Kidney epithelial cell (primary cell): Measurements from ENCODE around the gene OXSR1. TPM values are rescaled to one million over a fixed set of nuclear protein-coding genes. Genes with fewer than 3 reads are reported as not detected.

Source experiments
- DNase-seq: peaks from one replicate; pipeline ENCODE4 v3.0.0-alpha.2; 2010; ENCODE audit warnings: low read depth
- H3K27me3 ChIP-seq: 2 replicates; pipeline ENCODE4 v1.6.0; 2011; ENCODE audit warnings: low read length; ENCODE audit not compliant: control insufficient read depth, insufficient read depth
- H3K36me3 ChIP-seq: 2 replicates; pipeline ENCODE4 v1.5.1; 2011; ENCODE audit warnings: low read length; ENCODE audit not compliant: control insufficient read depth, insufficient read depth
- H3K4me3 ChIP-seq: 2 replicates; pipeline ENCODE4 v1.5.1; 2011; ENCODE audit warnings: low read depth, mild to moderate bottlenecking, control low read depth, low read length
- total RNA-seq: library from RNA; depleted of rRNA; stranded (reverse); fragments of >200 nt; gene quantifications from 2 replicates; pipeline ENCODE4 v1.2.3, GENCODE V29; 2015
- TF ChIP-seq, protein P1 (sequence below): IDR thresholded peaks from 2 replicates; pipeline ENCODE4 v1.5.1; 2011; ENCODE audit warnings: mild to moderate bottlenecking, moderate library complexity, low read length, control low read depth, inconsistent platforms; ENCODE audit not compliant: insufficient read depth, poor library complexity, severe bottlenecking

The OXSR1 gene
- total RNA-seq, 1 donor from 2014 or later, result 41.9 TPM

GRCh38 chr3:38266810-38267209 lies 101.5 kb downstream of the OXSR1 start:
- no peak for DNase-seq
- Histone ChIP-seq H3K27me3 (no peaks in the 10 kb centered on the region), H3K36me3 (no peaks in the 10 kb centered on the region), H3K4me3 (no peak overlapping the region)
- TF ChIP-seq, protein P1, sequence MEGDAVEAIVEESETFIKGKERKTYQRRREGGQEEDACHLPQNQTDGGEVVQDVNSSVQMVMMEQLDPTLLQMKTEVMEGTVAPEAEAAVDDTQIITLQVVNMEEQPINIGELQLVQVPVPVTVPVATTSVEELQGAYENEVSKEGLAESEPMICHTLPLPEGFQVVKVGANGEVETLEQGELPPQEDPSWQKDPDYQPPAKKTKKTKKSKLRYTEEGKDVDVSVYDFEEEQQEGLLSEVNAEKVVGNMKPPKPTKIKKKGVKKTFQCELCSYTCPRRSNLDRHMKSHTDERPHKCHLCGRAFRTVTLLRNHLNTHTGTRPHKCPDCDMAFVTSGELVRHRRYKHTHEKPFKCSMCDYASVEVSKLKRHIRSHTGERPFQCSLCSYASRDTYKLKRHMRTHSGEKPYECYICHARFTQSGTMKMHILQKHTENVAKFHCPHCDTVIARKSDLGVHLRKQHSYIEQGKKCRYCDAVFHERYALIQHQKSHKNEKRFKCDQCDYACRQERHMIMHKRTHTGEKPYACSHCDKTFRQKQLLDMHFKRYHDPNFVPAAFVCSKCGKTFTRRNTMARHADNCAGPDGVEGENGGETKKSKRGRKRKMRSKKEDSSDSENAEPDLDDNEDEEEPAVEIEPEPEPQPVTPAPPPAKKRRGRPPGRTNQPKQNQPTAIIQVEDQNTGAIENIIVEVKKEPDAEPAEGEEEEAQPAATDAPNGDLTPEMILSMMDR, result no peak

DNA sequence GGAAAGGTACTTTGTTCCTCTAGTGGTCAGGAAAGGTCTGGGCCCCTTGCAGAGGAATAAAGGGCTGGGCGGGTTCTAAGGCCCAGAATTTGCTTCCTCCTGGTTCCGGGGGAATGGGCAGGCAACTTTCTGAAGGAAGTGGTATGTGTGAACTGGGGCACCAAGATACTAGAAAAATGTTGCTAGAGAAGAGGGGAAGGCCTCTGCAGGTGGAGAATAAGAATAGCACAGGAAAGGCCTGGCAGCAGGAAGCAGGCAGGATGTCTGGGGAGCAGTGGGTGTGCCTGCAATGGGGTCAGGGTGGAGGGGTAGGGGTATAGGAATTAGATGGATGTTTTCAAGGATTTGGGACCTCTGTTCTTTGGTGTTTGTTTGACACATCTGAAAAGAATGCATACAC lies 102.3 kb downstream of the OXSR1 start:
- TF ChIP-seq, protein P1, result no peak
- DNase-seq, result no peak
- H3K27me3 ChIP-seq, result no peaks in the 10 kb centered on the region
- no peaks in the 10 kb centered on the region for H3K36me3 ChIP-seq
- no peak overlapping the region for H3K4me3 ChIP-seq

GRCh38 chr3:38268087-38268486 lies 102.8 kb downstream of the OXSR1 start:
- Histone ChIP-seq H3K27me3 (no peaks in the 10 kb centered on the region), H3K4me3 (no peak overlapping the region), H3K36me3 (no peaks in the 10 kb centered on the region)
- TF ChIP-seq, protein P1, result no peak
- no peak for DNase-seq

- no peaks in the 10 kb centered on the region for H3K27me3 ChIP-seq
- TF ChIP-seq, protein P1, result no peak
- no peak for DNase-seq
- no peak overlapping the region for H3K4me3 ChIP-seq
- H3K36me3 ChIP-seq, result no peaks in the 10 kb centered on the region
Measured at GRCh38 chr3:38268522-38268921, 103.2 kb downstream of the OXSR1 start.

DNA sequence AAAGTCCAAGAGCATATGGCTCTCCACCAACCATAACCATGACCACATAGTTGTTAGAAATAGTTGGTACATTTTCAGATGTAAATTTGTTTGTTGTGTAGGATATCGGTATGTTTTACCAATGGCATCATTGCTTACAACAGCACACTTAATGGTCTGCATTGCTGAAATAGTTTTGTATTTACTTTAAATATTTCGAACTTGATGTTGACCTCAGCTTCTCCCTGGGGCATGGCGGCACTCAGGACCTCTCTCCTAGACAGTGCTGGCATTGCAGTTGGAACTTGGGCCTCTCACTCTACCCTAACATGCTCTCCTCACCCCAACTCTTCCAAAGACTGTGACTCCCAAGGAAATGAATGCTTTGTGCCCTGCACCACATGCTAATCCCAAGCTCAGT lies 105.3 kb downstream of the OXSR1 start:
- no peaks in the 10 kb centered on the region for H3K27me3 ChIP-seq
- no peaks in the 10 kb centered on the region for H3K36me3 ChIP-seq
- H3K4me3 ChIP-seq, result no peak overlapping the region
- TF ChIP-seq, protein P1, result no peak
- no peak for DNase-seq

- Histone ChIP-seq H3K4me3 (no peak overlapping the region), H3K27me3 (no peaks in the 10 kb centered on the region), H3K36me3 (no peaks in the 10 kb centered on the region)
- no peak for DNase-seq
- TF ChIP-seq, protein P1, result no peak
Measured at GRCh38 chr3:38271553-38271952, 106.2 kb downstream of the OXSR1 start.
